ENCODE results near the gene SHISA5.

The SHISA5 gene

DNA sequence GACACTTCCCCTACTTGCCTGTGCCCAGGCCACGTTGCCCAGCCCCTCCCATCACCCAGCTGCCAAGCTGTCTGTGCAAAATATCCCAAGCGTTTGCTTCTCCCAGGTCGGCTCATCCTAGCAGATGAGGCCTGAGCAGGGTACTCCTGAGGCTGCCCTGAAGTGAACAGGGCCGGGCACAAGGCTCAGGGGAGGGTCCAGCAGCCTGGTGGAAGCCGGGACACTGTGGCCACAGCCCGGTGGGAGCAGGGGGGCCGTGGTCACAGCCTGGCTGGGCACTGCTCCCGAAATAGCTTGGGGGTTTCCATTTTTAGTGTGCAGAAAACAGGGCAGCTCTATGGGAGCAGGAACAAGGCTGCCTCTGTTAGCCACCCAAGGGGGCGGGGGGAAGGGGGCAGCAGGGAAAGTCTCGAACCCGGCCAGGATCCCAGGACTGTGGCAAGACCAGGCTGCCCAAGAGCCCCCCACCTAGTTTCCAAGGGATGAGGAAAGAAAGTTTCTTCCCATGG, 77.5 kb downstream of the SHISA5 start:
- no peak overlapping the region for H3K27ac ChIP-seq
- TF ChIP-seq, protein P1, sequence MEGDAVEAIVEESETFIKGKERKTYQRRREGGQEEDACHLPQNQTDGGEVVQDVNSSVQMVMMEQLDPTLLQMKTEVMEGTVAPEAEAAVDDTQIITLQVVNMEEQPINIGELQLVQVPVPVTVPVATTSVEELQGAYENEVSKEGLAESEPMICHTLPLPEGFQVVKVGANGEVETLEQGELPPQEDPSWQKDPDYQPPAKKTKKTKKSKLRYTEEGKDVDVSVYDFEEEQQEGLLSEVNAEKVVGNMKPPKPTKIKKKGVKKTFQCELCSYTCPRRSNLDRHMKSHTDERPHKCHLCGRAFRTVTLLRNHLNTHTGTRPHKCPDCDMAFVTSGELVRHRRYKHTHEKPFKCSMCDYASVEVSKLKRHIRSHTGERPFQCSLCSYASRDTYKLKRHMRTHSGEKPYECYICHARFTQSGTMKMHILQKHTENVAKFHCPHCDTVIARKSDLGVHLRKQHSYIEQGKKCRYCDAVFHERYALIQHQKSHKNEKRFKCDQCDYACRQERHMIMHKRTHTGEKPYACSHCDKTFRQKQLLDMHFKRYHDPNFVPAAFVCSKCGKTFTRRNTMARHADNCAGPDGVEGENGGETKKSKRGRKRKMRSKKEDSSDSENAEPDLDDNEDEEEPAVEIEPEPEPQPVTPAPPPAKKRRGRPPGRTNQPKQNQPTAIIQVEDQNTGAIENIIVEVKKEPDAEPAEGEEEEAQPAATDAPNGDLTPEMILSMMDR (IDR thresholded peaks at IDR 0.05; ENCODE audit: low read depth, low read length), result no peak
- DNase-seq, result no peak
- H3K9me3 ChIP-seq (ENCODE audit: severe bottlenecking), result no peaks in the 10 kb centered on the region
- no peaks in the 10 kb centered on the region for H3K27me3 ChIP-seq (ENCODE audit: insufficient read depth, low read depth, severe bottlenecking)
- peaks cover 27% of the 10 kb centered on the region for H3K36me3 ChIP-seq
- H3K4me3 ChIP-seq (ENCODE audit: low read depth, low read length), result no peak overlapping the region

DNA sequence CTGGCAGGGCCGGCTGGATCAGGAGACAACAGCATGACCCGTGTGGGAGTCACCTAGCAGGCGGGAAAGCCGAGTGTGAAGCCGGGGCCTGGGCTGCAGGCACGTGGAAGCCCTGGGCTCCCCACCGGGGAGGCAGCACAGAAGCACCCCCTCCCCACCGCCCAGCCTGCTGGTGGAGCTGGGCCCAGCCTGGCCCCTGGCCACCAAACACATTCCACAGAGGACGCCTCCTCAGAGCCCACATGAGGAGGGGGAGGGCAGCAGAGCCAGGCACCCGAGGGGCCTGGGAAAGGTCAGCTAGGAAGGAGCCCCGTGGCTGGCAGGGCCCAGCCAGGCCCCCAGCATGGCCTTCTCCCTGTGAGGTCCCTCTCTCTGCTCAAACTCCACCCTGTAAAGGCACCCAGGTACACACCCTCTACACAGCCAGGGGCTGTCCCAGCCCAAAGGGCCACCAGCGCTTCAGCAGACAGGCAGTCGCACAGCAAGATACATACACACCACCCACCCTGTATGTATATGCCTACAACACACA, 78.6 kb downstream of the SHISA5 start:
- TF ChIP-seq, protein P1 (IDR thresholded peaks at IDR 0.05; ENCODE audit: low read depth, low read length), result no peak
- peaks cover 32% of the 10 kb centered on the region for H3K36me3 ChIP-seq
- H3K27me3 ChIP-seq (ENCODE audit: insufficient read depth, low read depth, severe bottlenecking), result no peaks in the 10 kb centered on the region
- no peak overlapping the region for H3K4me3 ChIP-seq (ENCODE audit: low read depth, low read length)
- no peaks in the 10 kb centered on the region for H3K9me3 ChIP-seq (ENCODE audit: severe bottlenecking)
- no peak for DNase-seq
- H3K27ac ChIP-seq, result no peak overlapping the region

DNA sequence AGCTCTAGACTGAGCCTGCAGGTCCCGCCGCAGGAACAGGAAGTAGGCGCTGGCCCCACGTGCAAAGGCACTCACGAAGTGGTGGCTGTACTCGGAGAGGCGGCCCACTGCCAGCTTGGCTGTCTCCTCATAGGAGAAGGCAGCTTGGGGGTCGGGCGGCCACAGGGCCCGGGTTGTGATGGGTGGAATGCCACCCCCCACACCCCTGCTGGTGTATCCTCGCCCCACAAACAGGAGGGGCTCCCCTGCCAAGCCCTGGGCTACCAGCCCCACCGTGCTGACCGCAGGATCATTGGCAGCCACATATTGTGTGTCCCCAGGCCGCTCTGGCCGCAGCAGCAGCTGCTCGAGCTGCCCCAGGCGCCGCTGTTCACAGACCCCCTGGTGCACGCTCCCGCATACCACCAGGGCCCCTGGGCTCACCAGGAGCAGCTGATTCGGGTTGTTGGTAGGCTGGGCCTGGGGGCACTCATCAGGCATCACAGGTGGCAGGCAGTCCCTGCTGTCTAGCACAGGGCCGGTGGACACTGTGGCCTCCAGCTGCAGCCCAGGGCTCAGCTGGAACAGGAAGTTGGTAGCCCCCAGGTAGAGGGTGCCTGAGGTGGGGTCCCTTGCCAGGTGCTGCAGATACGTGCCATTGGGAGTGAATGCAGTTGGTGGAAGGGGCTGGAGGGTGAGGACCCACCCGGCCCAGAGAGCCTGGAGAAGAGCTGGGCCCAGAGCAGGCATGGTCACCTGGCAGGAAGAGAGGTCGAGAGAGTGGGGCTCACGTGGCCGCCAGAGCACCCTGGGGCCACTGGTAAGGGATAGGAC, 79.9 kb downstream of the SHISA5 start:
- no peak for DNase-seq
- Histone ChIP-seq H3K9me3 (ENCODE audit: severe bottlenecking) (no peaks in the 10 kb centered on the region), H3K27ac (no peak overlapping the region), H3K4me3 (ENCODE audit: low read depth, low read length) (no peak overlapping the region), H3K27me3 (ENCODE audit: insufficient read depth, low read depth, severe bottlenecking) (no peaks in the 10 kb centered on the region), H3K36me3 (peaks cover 38% of the 10 kb centered on the region)
- TF ChIP-seq, protein P1 (IDR thresholded peaks at IDR 0.05; ENCODE audit: low read depth, low read length), result no peak

DNA sequence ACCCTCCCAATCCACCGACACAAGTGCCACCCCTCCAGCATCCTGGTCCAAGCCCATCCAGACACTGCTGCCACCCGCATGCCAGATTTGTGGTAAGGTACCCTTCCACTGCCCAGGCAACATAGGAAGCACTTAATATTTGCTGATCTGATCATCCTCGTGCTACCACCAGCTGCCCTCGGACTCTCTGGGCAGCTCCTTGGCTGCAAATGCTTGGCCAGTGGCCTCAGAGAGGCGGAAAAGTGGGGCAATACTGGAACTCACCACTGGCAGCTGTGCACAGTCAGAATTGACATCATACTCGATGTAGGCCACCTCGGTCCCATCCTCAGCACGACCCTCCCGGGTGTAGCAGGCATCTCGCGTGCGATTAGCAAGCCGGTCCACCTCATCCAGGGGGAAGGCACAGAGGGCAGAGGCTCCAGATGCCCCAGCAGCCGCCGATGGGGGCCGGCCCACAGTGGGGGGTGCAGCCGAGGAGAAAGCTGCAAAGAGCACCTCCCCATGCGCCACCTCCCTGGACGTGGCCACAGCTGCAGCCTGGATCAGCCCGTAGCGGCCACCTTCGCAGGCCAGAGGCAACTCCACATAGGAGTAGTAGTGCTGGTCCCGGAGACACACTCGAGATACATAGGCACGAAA, 80.6 kb downstream of the SHISA5 start:
- H3K36me3 ChIP-seq, result peaks cover 46% of the 10 kb centered on the region
- no peak overlapping the region for H3K4me3 ChIP-seq (ENCODE audit: low read depth, low read length)
- H3K27ac ChIP-seq, result no peak overlapping the region
- TF ChIP-seq, protein P1 (IDR thresholded peaks at IDR 0.05; ENCODE audit: low read depth, low read length), result no peak
- no peaks in the 10 kb centered on the region for H3K9me3 ChIP-seq (ENCODE audit: severe bottlenecking)
- DNase-seq, result no peak
- H3K27me3 ChIP-seq (ENCODE audit: insufficient read depth, low read depth, severe bottlenecking), result no peaks in the 10 kb centered on the region

DNA sequence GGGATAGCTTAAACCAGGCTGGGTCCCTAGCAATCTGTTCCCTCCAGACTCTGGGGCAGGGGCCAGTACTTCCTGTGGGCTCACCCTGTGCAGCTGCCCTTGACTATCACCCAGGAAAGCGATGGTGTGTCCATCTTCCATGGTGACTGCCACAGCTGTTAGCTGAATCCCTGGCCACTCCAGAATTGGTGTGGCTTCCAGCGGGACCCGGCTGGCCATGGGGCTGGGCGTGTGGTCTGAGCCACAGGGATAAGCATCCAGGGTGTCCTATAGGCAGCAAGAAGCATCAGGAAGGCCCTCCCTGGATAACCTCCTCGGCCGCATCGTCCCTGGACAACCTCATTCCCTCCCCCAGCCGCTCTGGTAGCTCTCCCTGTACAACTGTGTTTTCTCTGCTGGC, 81.3 kb downstream of the SHISA5 start:
- Histone ChIP-seq H3K27me3 (ENCODE audit: insufficient read depth, low read depth, severe bottlenecking) (no peaks in the 10 kb centered on the region), H3K4me3 (ENCODE audit: low read depth, low read length) (no peak overlapping the region), H3K27ac (no peak overlapping the region), H3K9me3 (ENCODE audit: severe bottlenecking) (no peaks in the 10 kb centered on the region), H3K36me3 (peaks cover 51% of the 10 kb centered on the region)
- DNase-seq, result no peak
- TF ChIP-seq, protein P1 (IDR thresholded peaks at IDR 0.05; ENCODE audit: low read depth, low read length), result no peak
